K562 (cell line): Measurements from ENCODE around the gene OXSR1. TPM values are rescaled to one million over a fixed set of nuclear protein-coding genes. Genes with fewer than 3 reads are reported as not detected.

Source experiments
- ATAC-seq: fragments of 200-7000 bp; cut with Tn5 transposase; 3 replicates; pipeline ENCODE4 v1.9.1; 2020; ENCODE audit warnings: moderate library complexity
- BruUV-seq: library from RNA; stranded (reverse); fragments of 400-500 nt; replicated peaks from 2 replicates; lab custom pipeline; 2021; lab: Mats Ljungman, UMichigan
- CTCF ChIA-PET: fragments of 300-600 bp; formaldehyde crosslinking; extraction: SDS; loops from one replicate; lab custom pipeline; 2021; ENCODE audit warnings: low intra/inter-chr PET ratio; lab: Yijun Ruan, JAX
- POLR2A ChIA-PET: fragments of 300-600, 350-650 bp; sonication (Branson Sonifier 250); formaldehyde crosslinking; extraction: SDS; loops from one replicate; lab custom pipeline; 2021; ENCODE audit warnings: antibody characterized with exemption, inconsistent platforms; lab: Yijun Ruan, JAX
- DNase-seq, 4 experiments: peaks; one replicate each; pipeline versions ENCODE4 v3.0.0 to v3.0.0-alpha.2; 2011 to 2018; ENCODE audit warnings: low spot score in 3 of 4, mixed read lengths in 3 of 4; ENCODE audit errors: extremely low read depth in 1 of 4
- FAIRE-seq: peaks from 2 replicates; lab custom pipeline; 2011; peaks lifted over from hg19 to GRCh38; lab: Jason Lieb, UNC
- H2AFZ ChIP-seq: 2 replicates; pipeline ENCODE4 v1.6.0; 2011; ENCODE audit warnings: low read depth, low read length, control low read depth, inconsistent platforms
- H3K27ac ChIP-seq: fragments of 200-600 bp; 3 replicates; pipeline ENCODE4 v1.8.0; 2011; ENCODE audit warnings: low read depth, mild to moderate bottlenecking, control low read depth, inconsistent platforms, low read length, moderate library complexity, mixed read lengths; ENCODE audit errors: extremely low read depth
- H3K27me3 ChIP-seq, 2 experiments: fragments of 300-600 bp in 1 of 2; 2 replicates in 1 of 2; 3 replicates in 1 of 2; pipeline versions ENCODE4 v1.6.0 to v1.8.0; 2011; ENCODE audit warnings: inconsistent platforms in 2 of 2, low read length in 2 of 2, mild to moderate bottlenecking in 1 of 2, mixed read lengths in 1 of 2, moderate library complexity in 1 of 2; ENCODE audit not compliant: control insufficient read depth in 2 of 2, insufficient read depth in 2 of 2
- H3K36me3 ChIP-seq: fragments of 300-600 bp; 3 replicates; pipeline ENCODE4 v1.8.0; 2011; ENCODE audit warnings: mild to moderate bottlenecking, low read length, inconsistent platforms; ENCODE audit not compliant: control insufficient read depth, insufficient read depth
- H3K4me1 ChIP-seq, 2 experiments: fragments of 200-600 bp in 1 of 2; replicated peaks in 1 of 2; 2 replicates in 1 of 2; 3 replicates in 1 of 2; pipeline versions ENCODE4 v1.5.1 to v1.8.0; 2011; ENCODE audit warnings: inconsistent platforms in 2 of 2, low read length in 2 of 2, mild to moderate bottlenecking in 1 of 2, mixed read lengths in 1 of 2, moderate library complexity in 1 of 2; ENCODE audit not compliant: control insufficient read depth in 2 of 2, insufficient read depth in 2 of 2
- H3K4me2 ChIP-seq: 2 replicates; pipeline ENCODE4 v1.6.1; 2011; ENCODE audit warnings: low read length, control low read depth, inconsistent platforms, mixed read lengths; ENCODE audit not compliant: insufficient read depth
- H3K4me3 ChIP-seq: fragments of 200-600 bp; sonication (generic), shearing (Covaris generic); 2 replicates; pipeline ENCODE4 v1.5.1; 2016; ENCODE audit warnings: control low read depth, inconsistent platforms
- H3K79me2 ChIP-seq: fragments of 200-600 bp; 3 replicates; pipeline ENCODE4 v1.8.0; 2011; ENCODE audit warnings: low read length, inconsistent platforms; ENCODE audit not compliant: control insufficient read depth, insufficient read depth
- H3K9ac ChIP-seq, 2 experiments: 2 replicates each; pipeline versions ENCODE4 v1.6.0 to v1.6.1; 2011; ENCODE audit warnings: low read depth in 2 of 2, low read length in 2 of 2, control low read depth in 1 of 2, inconsistent platforms in 1 of 2, mild to moderate bottlenecking in 1 of 2, mixed read lengths in 1 of 2; ENCODE audit not compliant: insufficient read depth in 1 of 2
- H3K9me1 ChIP-seq: one replicate; pipeline ENCODE4 v1.6.0; 2011; ENCODE audit warnings: inconsistent platforms, mild to moderate bottlenecking, low read length, moderate library complexity; ENCODE audit not compliant: control insufficient read depth, insufficient read depth
- H3K9me3 ChIP-seq: replicated peaks from 2 replicates; pipeline ENCODE4 v1.5.1; 2011; ENCODE audit warnings: low read depth, low read length, inconsistent platforms; ENCODE audit not compliant: control insufficient read depth, insufficient read depth
- H4K20me1 ChIP-seq: replicated peaks from 2 replicates; pipeline ENCODE4 v1.6.1; 2011; ENCODE audit warnings: low read length, inconsistent platforms, mixed read lengths; ENCODE audit not compliant: control insufficient read depth, insufficient read depth
- BRD4 ChIP-seq: fragments of 200-600 bp; sonication (generic); IDR thresholded peaks from 2 replicates; pipeline ENCODE4 v1.6.1; 2017; ENCODE audit warnings: inconsistent platforms
- ID3 ChIP-seq, 2 experiments: fragments of 250-450 bp in 1 of 2; fragments of 450-650 bp in 1 of 2; sonication (Bioruptor Pico) in 1 of 2; IDR thresholded peaks; 2 replicates each; pipeline versions ENCODE4 v1.6.1 to v1.8.0; 2016 to 2021; ENCODE audit warnings: mild to moderate bottlenecking in 2 of 2, moderate library complexity in 2 of 2, missing compliant biosample characterization in 1 of 2, missing genetic modification characterization in 1 of 2
- NFE2 ChIP-seq: IDR thresholded peaks from 2 replicates; pipeline ENCODE4 v1.6.1; 2014; ENCODE audit warnings: antibody characterized with exemption, low read depth
- PHTF2 ChIP-seq: fragments of 250-450 bp; sonication (Bioruptor Pico); IDR thresholded peaks from 2 replicates; pipeline ENCODE4 v1.5.0; 2021; ENCODE audit warnings: mild to moderate bottlenecking
- PTRF ChIP-seq: fragments of 450-650 bp; IDR thresholded peaks from 2 replicates; pipeline ENCODE4 v1.6.1; 2016; ENCODE audit warnings: mild to moderate bottlenecking, missing genetic modification characterization, missing compliant biosample characterization
- SMARCA4 ChIP-seq: fragments of 450-650 bp; IDR thresholded peaks from 2 replicates; pipeline ENCODE4 v1.6.1; 2016
- ZNF79 ChIP-seq: fragments of 250-450 bp; sonication (Bioruptor Pico); IDR thresholded peaks from 2 replicates; pipeline ENCODE4 v1.4.0; 2020; ENCODE audit warnings: low read depth, mild to moderate bottlenecking, moderate library complexity
- WGBS: fragments of 100-300 bp; shearing (Covaris generic); methylation state at CpG from one replicate; pipeline ENCODE4 v1.1.6; 2016; ENCODE audit warnings: low coverage, mixed read lengths; ENCODE audit not compliant: insufficient coverage; ENCODE audit errors: missing lambda C conversion rate; 5-methylcytosine and 5-hydroxymethylcytosine counted together
- in situ Hi-C: fragments of 300-500 bp; cut with MboI; formaldehyde crosslinking; loops from 4 replicates; pipeline ENCODE4 v1.15.0; 2018; ENCODE audit warnings: inconsistent platforms, mixed read lengths
- intact Hi-C: fragments of 100-400 bp; cut with micrococcal nuclease; formaldehyde crosslinking; loops from 2 replicates; pipeline ENCODE4 v1.14.2; 2022
- polyA plus RNA-seq, 8 experiments: library from polyadenylated mRNA; depleted of rRNA in 4 of 8; stranded (reverse) in 5 of 8; unstranded in 3 of 8; fragments of >200 nt; fragmentation: Nextera tagmentation in 2 of 8; fragmentation: Illumina TruSeq in 1 of 8; extraction: Ambion mirVana in 2 of 8; extraction: Trizol in 1 of 8; gene quantifications; 2 replicates each; pipeline versions ENCODE4 v1.2.1 to v1.2.3, GENCODE V29; 2011 to 2014; ENCODE audit warnings: inconsistent platforms in 1 of 8, missing spikeins in 1 of 8
- total RNA-seq, 7 experiments: library from RNA; depleted of rRNA in 6 of 7; stranded (reverse); fragments of >200 nt in 6 of 7; fragmentation: Illumina TruSeq in 2 of 7; extraction: Trizol in 2 of 7; gene quantifications; 2 replicates each; pipeline versions ENCODE4 v1.2.1 to v1.2.3, GENCODE V29; 2011 to 2021; ENCODE audit warnings: low replicate concordance in 1 of 7

Gene OXSR1
- total and polyA plus RNA-seq, 9 of the 15 experiments (the other 6 are each of a cell fraction or from before 2014, with no cell fraction given), result 15.7 to 87.6 (median 48.7) TPM

GRCh38 chr3:38266810-38267209, 101.5 kb downstream of the OXSR1 start:
- no peak overlapping the region for H3K4me2 ChIP-seq
- BruUV-seq, result no TSS peak
- POLR2A ChIA-PET, result interaction anchor here (0.6 to 0.7 kb wide), 2 partner anchors 88 to 104 kb away, joined by 3 read pairs; no protein-coding TSS in a partner anchor
- H3K79me2 ChIP-seq, result no peaks in the 10 kb centered on the region
- H3K9ac ChIP-seq, result no peak overlapping the region
- no peak overlapping the region for H3K4me3 ChIP-seq
- peaks cover 4 to 13% of the 10 kb centered on the region in 2 experiments; a peak in 2 of 5 replicates for H3K4me1 ChIP-seq
- no peaks in the 10 kb centered on the region for H3K36me3 ChIP-seq
- ATAC-seq (no peak), FAIRE-seq (no peak), DNase-seq (no peak)
- no peaks in the 10 kb centered on the region for H3K9me1 ChIP-seq
- H3K27ac ChIP-seq, result no peak overlapping the region
- in situ Hi-C loops (no loop called here), intact Hi-C loops (no loop called here)
- no peaks in the 10 kb centered on the region for H3K9me3 ChIP-seq
- WGBS, result 5% methylated on average over 1 of the region's 1 CpG
- peaks cover 5% of the 10 kb centered on the region; the same call in 1 of the 2 replicates for H4K20me1 ChIP-seq
- no peak for TF ChIP-seq ZNF79 (CRISPR knock-in tag)
- TF ChIP-seq PTRF, result no peak
- TF ChIP-seq NFE2, result no peak
- no peak for TF ChIP-seq ID3 (CRISPR knock-in tag; IDR thresholded peaks at IDR 0.05)
- TF ChIP-seq ID3 (tag; IDR thresholded peaks at IDR 0.05), result no peak
- TF ChIP-seq PHTF2 (CRISPR knock-in tag), result no peak
- TF ChIP-seq SMARCA4, result no peak
- no peak for TF ChIP-seq BRD4
- TF ChIP-seq, all 486 proteins: peak for 0
- peaks cover 0 to 7% of the 10 kb centered on the region in 2 experiments; a peak in 1 of 5 replicates for H3K27me3 ChIP-seq
- no peak overlapping the region for H2AFZ ChIP-seq
- CTCF ChIA-PET, result no interaction called here
